ENCODE data around the gene IFRD2.

- TF ChIP-seq POLR2AphosphoS5 (IDR thresholded peaks at IDR 0.05; ENCODE audit: insufficient read depth in 1 of 2, low read depth in 1 of 2) (peak; percentile 97 to 98), CTCF (IDR thresholded peaks at IDR 0.05) (no peak), POLR2A (IDR thresholded peaks at IDR 0.05) (peak; percentile 21 to 74)
Measured at GRCh38 chr3:50337175-50337861, 45.1 kb upstream of the IFRD2 start.

Measured in vagina (tissue), 2 donors.